ENCODE data around the gene HS3ST1.

The HS3ST1 gene

GRCh38 chr4:11416767-11417113 lies 12.0 kb downstream of the HS3ST1 start:
- DNase-seq (ENCODE audit: low spot score), result no peak
- no peak for TF ChIP-seq CTCF (IDR thresholded peaks at IDR 0.05; ENCODE audit: extremely low read depth, missing control alignments)

GRCh38 chr4:11416071-11416766 lies 12.5 kb downstream of the HS3ST1 start:
- no peak for DNase-seq (ENCODE audit: low spot score)
- TF ChIP-seq CTCF (IDR thresholded peaks at IDR 0.05; ENCODE audit: extremely low read depth, missing control alignments), result no peak

GRCh38 chr4:11415409-11416070 lies 13.2 kb downstream of the HS3ST1 start:
- peak; percentile 56 for DNase-seq (ENCODE audit: low spot score)
- TF ChIP-seq CTCF (IDR thresholded peaks at IDR 0.05; ENCODE audit: extremely low read depth, missing control alignments), result no peak

GRCh38 chr4:11412211-11412610 lies 16.5 kb downstream of the HS3ST1 start:
- TF ChIP-seq CTCF (IDR thresholded peaks at IDR 0.05; ENCODE audit: extremely low read depth, missing control alignments), result no peak
- no peak for DNase-seq (ENCODE audit: low spot score)

DNA sequence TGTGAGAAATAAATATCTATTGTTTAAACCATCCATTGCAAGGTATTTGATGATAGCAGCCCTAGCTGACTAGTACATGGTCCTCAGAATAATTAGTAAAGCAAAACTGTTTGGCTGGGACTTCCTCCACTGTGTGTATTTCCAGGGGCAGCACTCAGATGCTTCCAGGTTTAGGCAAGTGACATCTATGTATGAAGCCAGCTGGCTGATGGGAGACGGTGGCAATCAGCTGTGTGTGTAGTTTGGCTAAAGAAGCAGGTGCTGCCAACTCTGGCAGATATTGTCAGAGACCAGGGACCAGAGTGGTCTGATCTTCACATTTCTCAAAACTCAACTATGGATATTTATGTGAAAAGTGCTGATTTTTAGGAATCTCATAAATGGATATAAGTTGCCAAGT lies 19.1 kb downstream of the HS3ST1 start:
- DNase-seq (ENCODE audit: low spot score), result no peak
- TF ChIP-seq CTCF (IDR thresholded peaks at IDR 0.05; ENCODE audit: extremely low read depth, missing control alignments), result no peak

GRCh38 chr4:11408233-11408967 lies 20.3 kb downstream of the HS3ST1 start:
- no peak for TF ChIP-seq CTCF (IDR thresholded peaks at IDR 0.05; ENCODE audit: extremely low read depth, missing control alignments)
- no peak for DNase-seq (ENCODE audit: low spot score)

DNA sequence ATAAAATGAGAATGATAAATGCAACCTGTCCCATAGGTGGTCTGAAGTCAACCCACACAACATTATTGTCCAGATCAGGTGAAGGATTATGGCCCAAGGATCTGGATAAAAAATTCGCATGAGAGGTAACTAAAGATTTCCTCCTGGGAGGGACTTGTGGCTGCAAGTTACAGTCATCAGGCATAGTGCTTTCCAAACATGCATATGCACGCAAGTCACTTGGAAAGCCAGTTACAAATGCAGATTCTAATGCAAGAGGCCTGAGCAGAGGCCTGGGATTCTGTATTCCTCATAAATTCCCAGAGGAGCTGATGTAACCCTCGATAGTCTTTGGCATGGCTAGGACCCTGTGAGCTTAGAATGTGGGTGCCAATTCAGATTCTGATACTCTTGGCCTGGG lies 21.1 kb downstream of the HS3ST1 start:
- TF ChIP-seq CTCF (IDR thresholded peaks at IDR 0.05; ENCODE audit: extremely low read depth, missing control alignments), result no peak
- DNase-seq (ENCODE audit: low spot score), result no peak

Measured in GM20000 (cell line).